ENCODE data around the gene WSCD1.

The WSCD1 gene

GRCh38 chr17:6084311-6085161 lies 14.4 kb downstream of the WSCD1 start:
- Histone ChIP-seq H3K27ac (ENCODE audit: extremely low read depth, low read depth, low read length) (no peak overlapping the region), H3K36me3 (ENCODE audit: control insufficient read depth in 2 of 2, insufficient read depth in 1 of 2, low read length in 2 of 2) (peaks cover 0 to 13% of the 10 kb centered on the region in 2 experiments; a peak in 2 of 3 replicates), H3K9me3 (ENCODE audit: control insufficient read depth, insufficient read depth, low read depth, low read length) (no peaks in the 10 kb centered on the region), H3K4me1 (ENCODE audit: control insufficient read depth, insufficient read depth, low read length) (no peaks in the 10 kb centered on the region), H3K4me3 (ENCODE audit: low read depth, low read length) (no peak overlapping the region)
- TF ChIP-seq ZNF175 (tag by site-specific recombination; IDR thresholded peaks at IDR 0.05) (no peak), ZBTB8A (tag by site-specific recombination; IDR thresholded peaks at IDR 0.05) (0 out of 2 replicates have a peak, but pooled peaks have one; percentile 18)
- POLR2A ChIA-PET = no interaction called here
- CTCF ChIA-PET = no interaction called here

- TF ChIP-seq ZNF324 (tag by site-specific recombination; IDR thresholded peaks at IDR 0.05) (no peak), KLF8 (tag by site-specific recombination; IDR thresholded peaks at IDR 0.05) (no peak), ZNF2 (tag by site-specific recombination; IDR thresholded peaks at IDR 0.05) (no peak), ZNF10 (tag by site-specific recombination; IDR thresholded peaks at IDR 0.05) (no peak)
- TF ChIP-seq, protein P1, sequence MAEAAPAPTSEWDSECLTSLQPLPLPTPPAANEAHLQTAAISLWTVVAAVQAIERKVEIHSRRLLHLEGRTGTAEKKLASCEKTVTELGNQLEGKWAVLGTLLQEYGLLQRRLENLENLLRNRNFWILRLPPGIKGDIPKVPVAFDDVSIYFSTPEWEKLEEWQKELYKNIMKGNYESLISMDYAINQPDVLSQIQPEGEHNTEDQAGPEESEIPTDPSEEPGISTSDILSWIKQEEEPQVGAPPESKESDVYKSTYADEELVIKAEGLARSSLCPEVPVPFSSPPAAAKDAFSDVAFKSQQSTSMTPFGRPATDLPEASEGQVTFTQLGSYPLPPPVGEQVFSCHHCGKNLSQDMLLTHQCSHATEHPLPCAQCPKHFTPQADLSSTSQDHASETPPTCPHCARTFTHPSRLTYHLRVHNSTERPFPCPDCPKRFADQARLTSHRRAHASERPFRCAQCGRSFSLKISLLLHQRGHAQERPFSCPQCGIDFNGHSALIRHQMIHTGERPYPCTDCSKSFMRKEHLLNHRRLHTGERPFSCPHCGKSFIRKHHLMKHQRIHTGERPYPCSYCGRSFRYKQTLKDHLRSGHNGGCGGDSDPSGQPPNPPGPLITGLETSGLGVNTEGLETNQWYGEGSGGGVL (tag by site-specific recombination; IDR thresholded peaks at IDR 0.05) = no peak
- TF ChIP-seq, protein P2, sequence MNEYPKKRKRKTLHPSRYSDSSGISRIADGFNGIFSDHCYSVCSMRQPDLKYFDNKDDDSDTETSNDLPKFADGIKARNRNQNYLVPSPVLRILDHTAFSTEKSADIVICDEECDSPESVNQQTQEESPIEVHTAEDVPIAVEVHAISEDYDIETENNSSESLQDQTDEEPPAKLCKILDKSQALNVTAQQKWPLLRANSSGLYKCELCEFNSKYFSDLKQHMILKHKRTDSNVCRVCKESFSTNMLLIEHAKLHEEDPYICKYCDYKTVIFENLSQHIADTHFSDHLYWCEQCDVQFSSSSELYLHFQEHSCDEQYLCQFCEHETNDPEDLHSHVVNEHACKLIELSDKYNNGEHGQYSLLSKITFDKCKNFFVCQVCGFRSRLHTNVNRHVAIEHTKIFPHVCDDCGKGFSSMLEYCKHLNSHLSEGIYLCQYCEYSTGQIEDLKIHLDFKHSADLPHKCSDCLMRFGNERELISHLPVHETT (tag by site-specific recombination; IDR thresholded peaks at IDR 0.05) = no peak
- TF ChIP-seq, protein P3, sequence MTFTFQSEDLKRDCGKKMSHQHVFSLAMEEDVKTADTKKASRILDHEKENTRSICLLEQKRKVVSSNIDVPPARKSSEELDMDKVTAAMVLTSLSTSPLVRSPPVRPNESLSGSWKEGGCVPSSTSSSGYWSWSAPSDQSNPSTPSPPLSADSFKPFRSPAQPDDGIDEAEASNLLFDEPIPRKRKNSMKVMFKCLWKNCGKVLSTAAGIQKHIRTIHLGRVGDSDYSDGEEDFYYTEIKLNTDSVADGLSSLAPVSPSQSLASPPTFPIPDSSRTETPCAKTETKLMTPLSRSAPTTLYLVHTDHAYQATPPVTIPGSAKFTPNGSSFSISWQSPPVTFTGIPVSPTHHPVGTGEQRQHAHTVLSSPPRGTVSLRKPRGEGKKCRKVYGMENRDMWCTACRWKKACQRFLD (tag by site-specific recombination; IDR thresholded peaks at IDR 0.05) = no peak
- peaks cover 0 to 10% of the 10 kb centered on the region in 2 experiments; a peak in 2 of 3 replicates for H3K36me3 ChIP-seq (ENCODE audit: control insufficient read depth in 2 of 2, insufficient read depth in 1 of 2, low read length in 2 of 2)
- ChIA-PET POLR2A (no interaction called here), CTCF (interaction anchor here (1.3 kb wide), 1 partner anchor 378 kb away, joined by 3 read pairs; no protein-coding TSS in a partner anchor)
- no peaks in the 10 kb centered on the region for H3K4me1 ChIP-seq (ENCODE audit: control insufficient read depth, insufficient read depth, low read length)
- H3K4me3 ChIP-seq (ENCODE audit: low read depth, low read length) = no peak overlapping the region
- H3K27ac ChIP-seq (ENCODE audit: extremely low read depth, low read depth, low read length) = no peak overlapping the region
- no peaks in the 10 kb centered on the region for H3K9me3 ChIP-seq (ENCODE audit: control insufficient read depth, insufficient read depth, low read depth, low read length)
Measured at GRCh38 chr17:6085812-6086211, 15.6 kb downstream of the WSCD1 start.

DNA sequence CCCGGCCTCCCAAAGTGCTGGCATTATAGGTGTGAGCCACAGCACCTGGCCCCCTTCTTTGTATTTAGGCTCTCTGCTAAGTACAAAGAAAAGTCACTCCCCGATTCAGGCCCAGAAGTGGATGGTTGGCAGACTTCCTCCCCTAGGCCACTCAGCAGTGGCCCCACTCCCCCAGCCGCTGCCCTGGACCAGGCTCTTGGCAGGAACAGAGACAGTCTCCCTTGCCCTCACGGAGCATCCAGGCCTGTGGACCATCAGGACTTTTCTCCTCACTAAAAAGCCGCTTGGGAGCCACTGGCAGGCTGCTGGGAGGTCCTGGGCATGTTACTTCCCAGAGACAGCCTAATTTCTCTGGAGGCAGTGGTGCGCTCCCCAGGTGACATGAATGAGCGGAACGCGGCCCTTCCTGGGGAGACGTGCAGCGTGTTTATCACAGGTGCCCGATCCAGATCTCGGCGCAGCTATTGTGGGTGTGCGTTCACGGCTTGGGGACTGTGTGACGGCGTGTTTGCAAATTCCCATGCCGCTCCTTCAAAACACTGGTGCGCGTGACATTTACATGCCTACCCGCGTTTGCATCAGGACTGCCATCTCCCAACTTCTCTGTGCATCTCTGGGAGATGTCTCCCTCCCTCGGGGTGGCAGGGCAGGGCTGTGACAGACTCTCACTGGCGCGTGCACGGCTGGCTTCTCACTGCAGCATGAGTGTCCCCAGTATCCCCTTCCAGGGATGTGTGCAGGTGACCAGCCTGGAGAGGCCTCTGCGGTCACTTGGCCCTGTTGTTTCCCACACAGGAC lies 16.6 kb downstream of the WSCD1 start:
- Histone ChIP-seq H3K36me3 (ENCODE audit: control insufficient read depth in 2 of 2, insufficient read depth in 1 of 2, low read length in 2 of 2) (peaks cover 0 to 10% of the 10 kb centered on the region in 2 experiments; a peak in 1 of 3 replicates), H3K4me1 (ENCODE audit: control insufficient read depth, insufficient read depth, low read length) (no peaks in the 10 kb centered on the region), H3K9me3 (ENCODE audit: control insufficient read depth, insufficient read depth, low read depth, low read length) (no peaks in the 10 kb centered on the region), H3K4me3 (ENCODE audit: low read depth, low read length) (no peak overlapping the region), H3K27ac (ENCODE audit: extremely low read depth, low read depth, low read length) (no peak overlapping the region)
- ChIA-PET POLR2A (no interaction called here), CTCF (no interaction called here)
- TF ChIP-seq GLIS2 (tag by site-specific recombination; IDR thresholded peaks at IDR 0.05) (no peak), ZNF544 (tag by site-specific recombination; IDR thresholded peaks at IDR 0.05) (no peak), REST (tag by site-specific recombination; IDR thresholded peaks at IDR 0.05) (no peak), ZNF747 (tag by site-specific recombination; IDR thresholded peaks at IDR 0.05) (no peak), ZBTB17 (tag by site-specific recombination; IDR thresholded peaks at IDR 0.05) (no peak)
- TF ChIP-seq, protein P4, sequence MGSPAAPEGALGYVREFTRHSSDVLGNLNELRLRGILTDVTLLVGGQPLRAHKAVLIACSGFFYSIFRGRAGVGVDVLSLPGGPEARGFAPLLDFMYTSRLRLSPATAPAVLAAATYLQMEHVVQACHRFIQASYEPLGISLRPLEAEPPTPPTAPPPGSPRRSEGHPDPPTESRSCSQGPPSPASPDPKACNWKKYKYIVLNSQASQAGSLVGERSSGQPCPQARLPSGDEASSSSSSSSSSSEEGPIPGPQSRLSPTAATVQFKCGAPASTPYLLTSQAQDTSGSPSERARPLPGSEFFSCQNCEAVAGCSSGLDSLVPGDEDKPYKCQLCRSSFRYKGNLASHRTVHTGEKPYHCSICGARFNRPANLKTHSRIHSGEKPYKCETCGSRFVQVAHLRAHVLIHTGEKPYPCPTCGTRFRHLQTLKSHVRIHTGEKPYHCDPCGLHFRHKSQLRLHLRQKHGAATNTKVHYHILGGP (tag by site-specific recombination; IDR thresholded peaks at IDR 0.05) = no peak

All from HEK293 (cell line).